ENCODE results near the gene TUBB3. TPM values are rescaled to one million over a fixed set of nuclear protein-coding genes. Genes with fewer than 3 reads are reported as not detected.

Gene TUBB3
- total RNA-seq, 1 experiment from 2014 or later, result 209 TPM

GRCh38 chr16:89966756-89967155 is 43.6 kb downstream of the TUBB3 start:
- H3K9me3 Mint-ChIP-seq, result peaks cover 25% of the 10 kb centered on the region
- peaks cover 27% of the 10 kb centered on the region for H3K36me3 Mint-ChIP-seq
- peaks cover 6% of the 10 kb centered on the region for H3K4me1 Mint-ChIP-seq
- no peak for ATAC-seq
- no peak overlapping the region for H3K27ac Mint-ChIP-seq
- DNase-seq (ENCODE audit: low spot score), result no peak
- CTCF ChIA-PET, result no interaction called here
- POLR2A ChIA-PET, result no interaction called here
- no peak overlapping the region for H3K4me3 Mint-ChIP-seq
- H3K27me3 Mint-ChIP-seq (ENCODE audit: low read depth), result peaks cover 11% of the 10 kb centered on the region
- no peak for TF ChIP-seq HMGXB4 (CRISPR knock-in tag; IDR thresholded peaks at IDR 0.05)
- no peak for TF ChIP-seq ZNF532 (CRISPR knock-in tag; IDR thresholded peaks at IDR 0.05; ENCODE audit: borderline replicate concordance)
- no peak for TF ChIP-seq MAX (CRISPR knock-in tag; IDR thresholded peaks at IDR 0.05)
- no peak for TF ChIP-seq ZNF232 (CRISPR knock-in tag; IDR thresholded peaks at IDR 0.05)
- no peak for TF ChIP-seq ZNF425 (CRISPR knock-in tag; conservative IDR thresholded peaks at IDR 0.05)
- TF ChIP-seq FOXP4 (CRISPR knock-in tag; IDR thresholded peaks at IDR 0.05), result no peak
- TF ChIP-seq RELA (CRISPR knock-in tag; IDR thresholded peaks at IDR 0.05; ENCODE audit: borderline replicate concordance), result no peak
- no peak for TF ChIP-seq USF1 (CRISPR knock-in tag; IDR thresholded peaks at IDR 0.05)
- no peak for TF ChIP-seq ZBTB43 (CRISPR knock-in tag; IDR thresholded peaks at IDR 0.05)
- no peak for TF ChIP-seq ZNF416 (CRISPR knock-in tag; IDR thresholded peaks at IDR 0.05)
- no peak for TF ChIP-seq GABPB1 (CRISPR knock-in tag; IDR thresholded peaks at IDR 0.05)
- TF ChIP-seq ZBTB21 (CRISPR knock-in tag; IDR thresholded peaks at IDR 0.05; ENCODE audit: borderline replicate concordance), result no peak
- TF ChIP-seq CREB1 (CRISPR knock-in tag; IDR thresholded peaks at IDR 0.05), result no peak
- no peak for TF ChIP-seq IRF1 (CRISPR knock-in tag; IDR thresholded peaks at IDR 0.05)
- TF ChIP-seq NFATC4 (CRISPR knock-in tag; IDR thresholded peaks at IDR 0.05), result no peak
- no peak for TF ChIP-seq ATF6 (CRISPR knock-in tag; IDR thresholded peaks at IDR 0.05)
- no peak for TF ChIP-seq JAZF1 (CRISPR knock-in tag; IDR thresholded peaks at IDR 0.05)
- no peak for TF ChIP-seq STAT6 (CRISPR knock-in tag; conservative IDR thresholded peaks at IDR 0.05; ENCODE audit: low read depth)
- no peak for TF ChIP-seq NFE2L1 (CRISPR knock-in tag; IDR thresholded peaks at IDR 0.05)
- TF ChIP-seq SMAD4 (CRISPR knock-in tag; IDR thresholded peaks at IDR 0.05), result no peak

All from WTC11 (cell line).